Parathyroid adenoma (tissue), 2 donors: ENCODE results near the gene ZDHHC4.

ENCODE experiments used
- H2AFZ ChIP-seq: fragments of 300-600 bp; sonication (generic); one replicate; pipeline ENCODE4 v1.7.0; 2017; ENCODE audit warnings: antibody characterized with exemption, mild to moderate bottlenecking
- H3K27ac ChIP-seq: fragments of 300-600 bp; sonication (generic); one replicate; pipeline ENCODE4 v1.7.0; 2017
- H3K27me3 ChIP-seq: fragments of 300-600 bp; sonication (generic); one replicate; pipeline ENCODE4 v1.7.0; 2017; ENCODE audit warnings: low read length; ENCODE audit not compliant: control insufficient read depth, insufficient read depth
- H3K36me3 ChIP-seq: fragments of 300-600 bp; sonication (generic); one replicate; pipeline ENCODE4 v1.7.0; 2017; ENCODE audit warnings: low read length; ENCODE audit not compliant: control insufficient read depth, insufficient read depth
- H3K4me1 ChIP-seq: fragments of 300-600 bp; sonication (generic); one replicate; pipeline ENCODE4 v1.7.0; 2017; ENCODE audit warnings: control low read depth
- H3K4me2 ChIP-seq: fragments of 300-600 bp; sonication (generic); one replicate; pipeline ENCODE4 v1.7.0; 2017; ENCODE audit warnings: low read length
- H3K4me3 ChIP-seq: fragments of 300-600 bp; sonication (generic); one replicate; pipeline ENCODE4 v1.7.0; 2017; ENCODE audit warnings: low read depth, low read length
- H3K79me2 ChIP-seq: fragments of 300-600 bp; sonication (generic); one replicate; pipeline ENCODE4 v1.7.0; 2017; ENCODE audit warnings: control low read depth
- H3K9ac ChIP-seq: fragments of 300-600 bp; sonication (generic); one replicate; pipeline ENCODE4 v1.7.0; 2017; ENCODE audit warnings: mild to moderate bottlenecking
- H3K9me3 ChIP-seq: fragments of 300-600 bp; sonication (generic); one replicate; pipeline ENCODE4 v1.7.0; 2017; ENCODE audit warnings: low read length; ENCODE audit not compliant: control insufficient read depth
- CTCF ChIP-seq: fragments of 300-600 bp; sonication (generic); IDR thresholded peaks from one replicate; pipeline ENCODE4 v1.7.0; 2017; ENCODE audit warnings: antibody characterized with exemption, mild to moderate bottlenecking
- donor health status: primary hyperparathyroidism.

ZDHHC4 gene

GRCh38 chr7:6551016-6551511, 26.2 kb upstream of the ZDHHC4 start, which contains the start of gene GRID2IP:
TSS of gene GRID2IP (minus strand) at chr7:6551461. CDS start at chr7:6551436, 25 bp downstream.
- Histone ChIP-seq H3K27me3 (no peaks in the 10 kb centered on the region), H2AFZ (no peak within 1 kb of the TSS), H3K27ac (no peak within 1 kb of the TSS), H3K36me3 (no peaks in the 10 kb centered on the region), H3K4me2 (no peak within 1 kb of the TSS), H3K4me1 (no peaks in the 10 kb centered on the region), H3K79me2 (no peaks in the 10 kb centered on the region), H3K9me3 (no peaks in the 10 kb centered on the region), H3K4me3 (no peak within 1 kb of the TSS), H3K9ac (no peak within 1 kb of the TSS)
- no peak for TF ChIP-seq CTCF

- Histone ChIP-seq H3K27ac (no peak overlapping the region), H3K27me3 (no peaks in the 10 kb centered on the region), H3K9ac (no peak overlapping the region), H3K9me3 (no peaks in the 10 kb centered on the region), H3K4me2 (no peak overlapping the region), H3K4me1 (no peaks in the 10 kb centered on the region), H3K79me2 (no peaks in the 10 kb centered on the region), H3K4me3 (no peak overlapping the region), H2AFZ (no peak overlapping the region), H3K36me3 (no peaks in the 10 kb centered on the region)
- no peak for TF ChIP-seq CTCF
Measured at GRCh38 chr7:6553448-6554044, 23.7 kb upstream of the ZDHHC4 start.

- no peak overlapping the region for H3K4me3 ChIP-seq
- H2AFZ ChIP-seq, result no peak overlapping the region
- H3K4me1 ChIP-seq, result no peaks in the 10 kb centered on the region
- H3K9me3 ChIP-seq, result no peaks in the 10 kb centered on the region
- TF ChIP-seq CTCF, result no peak
- H3K79me2 ChIP-seq, result no peaks in the 10 kb centered on the region
- H3K9ac ChIP-seq, result no peak overlapping the region
- H3K27me3 ChIP-seq, result no peaks in the 10 kb centered on the region
- no peaks in the 10 kb centered on the region for H3K36me3 ChIP-seq
- no peak overlapping the region for H3K27ac ChIP-seq
- H3K4me2 ChIP-seq, result no peak overlapping the region
Measured at GRCh38 chr7:6554848-6555247, 22.4 kb upstream of the ZDHHC4 start.

GRCh38 chr7:6556196-6556595, 21.1 kb upstream of the ZDHHC4 start:
- H3K4me3 ChIP-seq, result no peak overlapping the region
- H2AFZ ChIP-seq, result no peak overlapping the region
- H3K27ac ChIP-seq, result no peak overlapping the region
- H3K9me3 ChIP-seq, result no peaks in the 10 kb centered on the region
- no peak overlapping the region for H3K9ac ChIP-seq
- H3K79me2 ChIP-seq, result no peaks in the 10 kb centered on the region
- H3K27me3 ChIP-seq, result no peaks in the 10 kb centered on the region
- no peak overlapping the region for H3K4me2 ChIP-seq
- TF ChIP-seq CTCF, result peak; percentile 31
- no peaks in the 10 kb centered on the region for H3K4me1 ChIP-seq
- H3K36me3 ChIP-seq, result no peaks in the 10 kb centered on the region

GRCh38 chr7:6558837-6559236, 18.4 kb upstream of the ZDHHC4 start:
- no peaks in the 10 kb centered on the region for H3K36me3 ChIP-seq
- no peak overlapping the region for H3K9ac ChIP-seq
- H3K4me1 ChIP-seq, result no peaks in the 10 kb centered on the region
- TF ChIP-seq CTCF, result peak; percentile 55
- H3K4me3 ChIP-seq, result no peak overlapping the region
- H3K79me2 ChIP-seq, result no peaks in the 10 kb centered on the region
- no peaks in the 10 kb centered on the region for H3K27me3 ChIP-seq
- H3K9me3 ChIP-seq, result no peaks in the 10 kb centered on the region
- no peak overlapping the region for H3K4me2 ChIP-seq
- no peak overlapping the region for H3K27ac ChIP-seq
- H2AFZ ChIP-seq, result no peak overlapping the region
